G401.6 (cell line): ENCODE data around the gene DNAH10.

Source experiments
- FAIRE-seq: peaks from 2 replicates; lab custom pipeline; 2012; peaks lifted over from hg19 to GRCh38; lab: Jason Lieb, UNC

DNAH10 gene, protein sequence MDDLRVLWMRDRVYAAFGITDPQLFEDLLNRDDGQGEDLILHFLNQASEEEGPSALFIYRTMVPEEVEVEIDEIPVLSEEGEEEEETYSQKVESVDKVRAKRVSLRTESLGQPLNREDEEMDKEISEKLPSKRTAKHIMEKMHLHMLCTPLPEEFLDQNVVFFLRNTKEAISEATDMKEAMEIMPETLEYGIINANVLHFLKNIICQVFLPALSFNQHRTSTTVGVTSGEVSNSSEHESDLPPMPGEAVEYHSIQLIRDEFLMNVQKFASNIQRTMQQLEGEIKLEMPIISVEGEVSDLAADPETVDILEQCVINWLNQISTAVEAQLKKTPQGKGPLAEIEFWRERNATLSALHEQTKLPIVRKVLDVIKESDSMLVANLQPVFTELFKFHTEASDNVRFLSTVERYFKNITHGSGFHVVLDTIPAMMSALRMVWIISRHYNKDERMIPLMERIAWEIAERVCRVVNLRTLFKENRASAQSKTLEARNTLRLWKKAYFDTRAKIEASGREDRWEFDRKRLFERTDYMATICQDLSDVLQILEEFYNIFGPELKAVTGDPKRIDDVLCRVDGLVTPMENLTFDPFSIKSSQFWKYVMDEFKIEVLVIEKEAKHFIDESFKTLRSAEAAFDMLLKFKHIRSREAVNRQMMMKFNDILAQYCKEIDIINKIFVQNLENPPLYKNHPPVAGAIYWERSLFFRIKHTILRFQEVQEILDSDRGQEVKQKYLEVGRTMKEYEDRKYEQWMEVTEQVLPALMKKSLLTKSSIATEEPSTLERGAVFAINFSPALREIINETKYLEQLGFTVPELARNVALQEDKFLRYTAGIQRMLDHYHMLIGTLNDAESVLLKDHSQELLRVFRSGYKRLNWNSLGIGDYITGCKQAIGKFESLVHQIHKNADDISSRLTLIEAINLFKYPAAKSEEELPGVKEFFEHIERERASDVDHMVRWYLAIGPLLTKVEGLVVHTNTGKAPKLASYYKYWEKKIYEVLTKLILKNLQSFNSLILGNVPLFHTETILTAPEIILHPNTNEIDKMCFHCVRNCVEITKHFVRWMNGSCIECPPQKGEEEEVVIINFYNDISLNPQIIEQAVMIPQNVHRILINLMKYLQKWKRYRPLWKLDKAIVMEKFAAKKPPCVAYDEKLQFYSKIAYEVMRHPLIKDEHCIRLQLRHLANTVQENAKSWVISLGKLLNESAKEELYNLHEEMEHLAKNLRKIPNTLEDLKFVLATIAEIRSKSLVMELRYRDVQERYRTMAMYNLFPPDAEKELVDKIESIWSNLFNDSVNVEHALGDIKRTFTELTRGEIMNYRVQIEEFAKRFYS (N-terminal part only)

DNA sequence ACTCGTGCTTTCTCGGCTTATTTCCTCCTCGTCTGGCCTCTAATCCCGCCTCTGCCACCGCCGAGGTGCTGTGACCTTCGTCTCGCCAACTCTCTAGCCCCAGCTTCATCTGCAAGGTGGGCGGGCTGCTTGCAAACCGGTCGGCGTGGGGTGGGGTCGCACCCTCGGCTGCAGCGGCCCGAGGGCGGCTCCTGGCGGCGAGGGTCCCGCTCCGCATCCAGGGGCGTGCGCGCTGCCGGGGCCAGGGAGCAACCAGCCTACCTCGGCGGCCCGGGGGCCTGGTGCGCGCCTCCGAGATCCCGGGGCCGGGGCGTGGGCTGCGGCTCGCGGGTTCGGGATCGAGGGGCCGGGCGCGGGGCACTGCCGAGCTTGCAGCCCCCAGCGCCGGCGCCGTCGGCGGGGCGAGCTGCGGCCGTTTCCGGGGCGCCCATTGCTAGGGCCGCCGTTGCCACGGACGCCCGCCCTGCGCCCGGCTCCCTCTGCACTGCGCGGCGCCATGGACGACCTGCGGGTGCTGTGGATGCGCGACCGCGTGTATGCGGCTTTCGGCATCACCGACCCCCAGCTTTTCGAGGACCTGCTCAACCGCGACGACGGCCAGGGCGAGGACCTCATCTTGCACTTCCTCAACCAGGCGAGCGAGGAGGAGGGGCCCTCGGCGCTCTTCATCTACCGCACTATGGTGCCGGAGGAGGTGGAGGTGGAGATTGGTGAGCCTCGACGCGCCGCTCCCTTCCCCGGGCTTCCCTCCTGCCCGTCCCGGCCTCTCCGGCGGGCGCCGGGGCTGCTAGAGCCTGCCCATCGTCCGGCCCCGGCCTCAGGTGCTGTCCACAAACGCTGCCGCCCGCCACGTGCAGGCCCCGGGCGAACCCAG, at the start of gene DNAH10:
Gene DNAH10, plus strand, starts transcription at position 461 of the 874 bp plus-strand sequence. Its CDS starts 36 bp downstream, at position 497.
- FAIRE-seq: no peak

DNA sequence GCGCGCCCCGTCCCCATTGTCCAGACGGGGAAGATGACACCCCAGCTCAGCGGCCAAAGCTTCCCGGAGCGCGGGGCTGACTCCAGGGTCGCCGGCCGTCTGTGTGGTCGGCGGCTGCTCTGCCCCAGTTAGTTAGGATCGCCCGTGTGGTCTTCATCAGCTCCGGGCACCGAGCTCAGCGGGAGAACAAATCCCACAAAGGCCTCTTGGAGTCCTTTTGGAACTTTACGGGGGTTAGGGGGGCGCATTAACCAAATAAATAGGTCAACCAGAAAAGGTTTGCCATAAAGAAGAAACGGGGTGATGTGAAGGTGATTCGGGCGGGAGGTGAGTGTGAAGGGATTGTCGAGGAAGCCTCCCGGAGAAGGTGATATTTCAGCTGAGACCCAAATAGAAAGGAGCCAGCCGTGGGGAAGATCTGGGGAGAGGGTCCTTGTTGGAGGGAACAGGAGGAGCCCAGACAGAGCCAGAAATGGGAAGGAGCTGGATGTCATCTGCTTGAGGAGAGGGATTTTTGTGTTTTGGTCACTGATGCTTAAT, 49.3 kb upstream of the DNAH10 start:
- no peak for FAIRE-seq

GRCh38 chr12:123713398-123713797, 48.7 kb upstream of the DNAH10 start:
- FAIRE-seq: no peak

DNA sequence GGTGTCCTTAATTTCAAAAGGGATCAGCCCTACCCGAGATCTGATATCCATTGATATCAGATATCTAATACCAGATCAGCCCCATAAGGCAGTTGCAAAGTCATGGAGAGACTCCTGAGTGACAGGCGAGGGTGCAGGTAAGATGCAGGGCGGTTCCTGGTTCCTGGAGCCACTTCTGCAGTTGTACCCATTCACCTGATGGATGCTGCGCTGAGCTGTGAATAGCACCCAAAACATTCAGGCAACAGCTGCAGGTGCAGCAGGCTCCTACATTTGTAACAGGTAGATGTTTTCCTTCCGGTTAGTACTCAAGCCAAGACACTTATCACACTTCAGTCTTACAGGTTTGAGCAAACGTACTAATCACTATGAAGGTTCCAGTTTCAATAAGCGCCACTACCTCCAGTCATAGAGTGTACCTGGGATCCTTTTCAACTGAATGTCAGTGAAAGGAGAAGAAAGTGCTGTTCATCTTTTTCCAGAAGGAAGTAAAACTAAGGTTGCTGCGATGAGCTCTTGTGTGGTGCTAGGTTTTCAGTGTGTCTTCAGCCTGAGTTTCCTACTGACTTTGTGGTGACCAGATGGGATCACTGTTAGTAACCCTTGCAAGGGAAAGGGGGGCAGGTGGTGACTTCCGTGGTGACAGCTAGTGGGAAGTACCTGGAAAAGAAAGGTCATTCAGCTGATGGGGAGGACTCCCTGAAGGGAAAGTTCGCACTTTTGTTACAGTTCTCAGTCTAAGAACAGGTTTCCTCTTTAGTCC, 48.1 kb upstream of the DNAH10 start:
- no peak for FAIRE-seq

GRCh38 chr12:123715195-123715594, 46.9 kb upstream of the DNAH10 start:
- no peak for FAIRE-seq

DNA sequence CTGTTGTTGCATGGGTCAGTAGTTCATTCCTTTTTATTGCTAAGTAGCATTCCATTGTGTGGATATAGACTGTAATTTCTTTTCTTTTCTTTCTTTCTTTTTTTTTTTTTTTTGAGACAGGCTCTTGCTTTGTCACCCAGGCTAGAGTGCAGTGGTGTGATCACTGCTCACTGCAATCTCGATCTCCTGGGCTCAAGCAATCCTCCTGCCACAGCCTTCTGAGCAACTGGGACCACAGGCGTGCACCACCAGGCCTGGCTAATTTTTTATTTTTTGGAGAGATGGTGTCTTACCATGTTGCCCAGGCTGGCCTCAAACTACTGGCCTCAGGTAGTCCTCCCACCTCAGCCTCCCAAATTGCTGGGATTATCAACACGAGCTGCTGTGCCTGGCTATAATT, 44.8 kb upstream of the DNAH10 start:
- no peak for FAIRE-seq

DNA sequence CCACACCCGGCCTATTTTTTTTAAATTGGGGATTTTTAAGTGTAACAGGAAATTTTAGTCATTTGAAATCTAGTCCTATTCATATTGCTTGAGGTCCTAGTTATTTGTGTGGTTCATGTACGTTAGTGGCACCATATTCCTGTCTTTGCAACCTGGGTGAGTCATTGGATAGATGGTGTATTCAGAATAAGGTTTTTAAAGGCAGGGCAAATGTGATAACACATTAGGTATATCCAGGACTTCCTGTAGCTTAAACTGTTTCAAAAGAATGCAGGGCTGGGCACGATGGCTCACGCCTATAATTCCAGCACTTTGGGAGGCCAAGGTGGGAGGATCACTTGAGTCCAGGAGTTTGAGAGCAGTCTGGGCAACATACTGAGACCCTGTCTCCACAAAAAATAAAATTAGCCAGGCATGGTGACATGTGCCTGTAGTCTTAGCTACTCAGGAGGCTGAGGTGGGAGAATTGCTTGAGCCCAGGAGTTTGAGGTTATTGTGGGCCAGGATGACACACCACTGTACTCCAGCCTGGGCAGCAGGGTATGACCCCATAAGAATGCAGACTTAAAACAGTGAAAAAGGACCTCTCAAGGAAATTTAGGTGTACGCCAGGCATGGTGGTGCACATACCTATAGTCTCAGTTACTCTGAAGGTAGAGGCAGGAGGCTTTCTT, 41.8 kb upstream of the DNAH10 start:
- no peak for FAIRE-seq

DNA sequence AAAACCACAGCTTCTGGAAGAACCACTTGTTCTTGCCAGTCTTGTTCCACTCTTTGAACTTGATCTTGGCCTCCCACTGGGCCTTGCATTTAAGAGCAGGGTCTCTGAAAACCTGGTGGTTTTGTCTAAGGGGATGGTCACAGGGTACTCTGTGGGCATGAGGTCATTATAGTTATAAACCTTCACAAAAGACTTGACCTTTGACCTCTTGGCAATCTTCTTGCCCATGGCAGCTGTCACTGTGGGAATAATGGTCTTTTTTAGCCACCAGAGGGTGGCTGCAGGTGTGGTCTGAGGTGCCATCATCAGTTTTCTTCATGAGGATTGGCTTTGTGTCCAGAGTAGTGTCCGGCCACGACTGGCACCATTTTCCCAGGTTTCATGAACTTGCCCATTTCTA, 40.9 kb upstream of the DNAH10 start:
- no peak for FAIRE-seq

GRCh38 chr12:123723011-123723410, 39.1 kb upstream of the DNAH10 start:
- no peak for FAIRE-seq

DNA sequence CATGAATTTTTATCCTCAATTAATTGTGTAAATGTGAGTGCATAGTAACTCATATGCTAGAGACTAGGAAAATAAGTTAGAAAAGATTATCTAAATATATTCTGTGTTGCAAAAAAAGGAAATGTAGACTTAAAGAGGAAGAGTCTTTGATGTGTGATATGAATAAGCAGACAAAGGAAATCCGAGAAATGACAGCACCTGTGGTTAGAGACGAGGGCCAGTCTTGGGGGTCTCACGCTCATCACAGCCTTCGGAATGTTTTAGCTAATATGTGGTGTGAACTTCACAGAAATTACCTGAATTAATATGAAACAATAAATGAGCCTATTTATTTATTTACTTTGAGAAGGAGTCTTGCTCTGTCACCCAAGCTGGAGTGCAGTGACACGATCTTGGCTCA, 38.3 kb upstream of the DNAH10 start:
- FAIRE-seq: no peak

GRCh38 chr12:123726244-123726643, 35.9 kb upstream of the DNAH10 start:
- no peak for FAIRE-seq

- no peak for FAIRE-seq
These were observed 35.1 kb upstream of the DNAH10 start for GRCh38 chr12:123726962-123727361.

- FAIRE-seq: no peak
These were observed 34.2 kb upstream of the DNAH10 start for GRCh38 chr12:123727878-123728277.

DNA sequence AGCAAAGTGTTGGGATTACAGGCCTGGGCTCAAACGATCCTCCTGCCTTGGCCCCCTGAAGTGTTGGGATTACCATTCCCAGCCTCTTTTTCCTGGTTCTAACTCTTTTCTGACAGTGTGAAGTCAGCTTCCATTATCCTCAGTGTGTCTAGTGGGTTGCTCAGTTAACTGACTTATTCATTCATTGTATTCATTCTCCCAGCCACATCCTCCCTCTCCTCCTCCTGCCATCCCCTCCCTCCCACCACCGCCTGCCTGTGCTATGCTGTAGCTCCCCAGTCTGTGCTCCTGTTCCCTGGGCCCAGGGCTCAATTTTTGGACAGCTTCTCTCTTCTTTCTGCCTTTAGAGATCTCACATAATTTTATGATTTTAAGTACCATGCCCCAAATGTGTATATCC, 30.5 kb upstream of the DNAH10 start:
- no peak for FAIRE-seq

DNA sequence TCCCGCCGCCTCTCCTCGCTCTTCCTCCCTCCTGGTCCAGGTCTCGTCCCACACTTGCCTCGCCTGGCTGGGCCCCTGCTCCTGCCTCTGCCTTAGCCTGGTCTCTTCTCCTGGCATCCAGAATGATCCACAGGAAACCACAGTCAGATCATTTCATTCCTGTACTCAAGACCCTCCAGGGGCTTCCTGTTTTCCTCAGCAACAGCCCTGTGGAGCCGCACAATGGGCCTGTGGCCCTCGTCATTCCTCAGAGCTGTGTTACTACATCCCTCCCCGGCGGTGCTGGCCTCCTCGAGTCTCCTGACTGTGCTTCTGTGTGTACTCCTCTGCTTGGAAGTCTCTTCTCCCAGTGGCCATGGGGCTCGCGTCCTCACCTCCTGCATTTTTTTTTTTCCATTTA, 29.9 kb upstream of the DNAH10 start:
- no peak for FAIRE-seq

DNA sequence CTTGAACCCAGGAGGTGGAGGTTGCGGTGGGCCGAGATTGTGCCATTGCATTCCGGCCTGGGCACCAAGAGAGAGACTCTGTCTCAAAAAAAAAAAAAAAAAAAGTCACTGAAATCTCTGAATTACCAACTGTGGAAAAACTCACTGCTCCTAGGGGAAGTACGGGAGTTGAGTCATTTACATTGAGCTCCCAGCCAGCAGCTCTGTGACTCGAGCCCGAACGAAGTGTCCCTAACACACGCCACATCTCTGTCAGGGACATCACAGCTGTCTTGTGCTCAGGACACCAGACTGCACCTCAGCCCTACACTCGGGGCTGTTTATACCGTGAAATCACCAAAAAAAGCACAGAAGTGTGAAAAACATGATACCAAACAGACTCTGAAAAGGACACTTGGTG, 28.9 kb upstream of the DNAH10 start:
- FAIRE-seq: no peak

- FAIRE-seq: no peak
These were observed 27.8 kb upstream of the DNAH10 start for GRCh38 chr12:123734268-123734667.

DNA sequence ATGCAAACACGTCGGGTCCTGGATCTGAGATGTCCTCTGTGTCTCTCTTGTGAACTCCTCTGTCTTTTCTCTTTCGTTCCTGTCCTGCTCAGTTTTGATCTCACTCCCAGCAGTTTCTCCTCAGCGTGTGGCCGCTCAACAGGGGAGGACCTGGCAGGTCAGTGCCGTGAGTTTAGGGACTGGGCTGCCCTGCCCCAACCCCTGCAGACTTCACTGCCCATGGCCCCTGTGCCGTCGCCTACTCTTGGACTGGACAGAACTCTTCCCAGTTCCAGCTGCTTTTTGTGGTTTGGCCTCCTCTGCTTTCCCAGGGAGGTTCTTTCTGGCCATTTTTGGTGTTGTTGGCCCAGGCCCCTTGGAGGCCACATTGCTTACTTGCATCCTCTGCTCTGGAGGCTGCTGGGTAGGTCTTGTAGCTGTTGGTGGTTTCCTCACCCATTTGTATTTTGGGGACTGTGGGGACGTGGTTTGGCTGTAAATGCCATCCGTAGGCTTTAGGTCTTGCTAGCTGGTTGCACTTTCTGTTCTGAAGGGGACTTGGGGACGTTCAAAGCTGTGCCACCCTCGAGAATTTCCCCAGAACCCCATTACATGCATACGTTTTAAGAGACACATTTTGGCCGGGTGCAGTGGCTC, 20.0 kb upstream of the DNAH10 start:
- no peak for FAIRE-seq

- FAIRE-seq: no peak
These were observed 19.1 kb upstream of the DNAH10 start for GRCh38 chr12:123743002-123743401.
